Ureter (tissue), 1 donor: ENCODE results near the gene CLPTM1L. TPM values are rescaled to one million over a fixed set of nuclear protein-coding genes. Genes with fewer than 3 reads are reported as not detected.
"Not testable (repeated sequence)": the region's sequence is repeated elsewhere in the genome, so short reads cannot be mapped to it uniquely, and the experiment has no call there.

ENCODE experiments used
- DNase-seq: peaks from one replicate; pipeline ENCODE4 v3.0.0-alpha.2; 2020; ENCODE audit warnings: low spot score
- total RNA-seq: library from RNA; stranded (reverse); gene quantifications from one replicate; pipeline ENCODE4 v1.2.4, GENCODE V29; 2023
- donor health status: DM: yes; HTN: yes; CAD: no.

Gene CLPTM1L
- total RNA-seq, 1 donor from 2014 or later: 73.4 TPM

DNA sequence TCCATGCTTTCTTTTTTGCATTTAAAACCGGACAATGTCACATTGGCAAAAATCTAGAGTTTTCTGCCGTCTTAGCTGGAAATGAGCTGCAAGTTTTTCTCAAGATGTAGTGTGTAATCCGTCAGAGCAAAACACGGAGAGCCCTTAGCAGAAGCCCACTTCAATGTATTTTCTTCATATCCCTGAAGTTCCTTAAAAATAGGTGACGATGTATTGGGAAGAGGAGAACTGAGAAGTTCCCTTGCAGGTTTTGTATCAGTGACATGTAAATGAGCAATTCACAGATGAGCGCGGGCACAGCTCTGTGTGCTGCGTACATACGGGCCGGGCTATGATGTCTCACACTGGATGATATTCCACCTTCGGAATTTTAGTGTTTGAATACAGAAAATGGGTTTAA is 14.8 kb upstream of the CLPTM1L start:
- no peak for DNase-seq

GRCh38 chr5:1359031-1359645 is 14.2 kb upstream of the CLPTM1L start:
- no peak for DNase-seq

GRCh38 chr5:1358726-1359025 is 13.8 kb upstream of the CLPTM1L start:
- no peak for DNase-seq

GRCh38 chr5:1357946-1358725 is 13.2 kb upstream of the CLPTM1L start:
- DNase-seq: no peak

DNA sequence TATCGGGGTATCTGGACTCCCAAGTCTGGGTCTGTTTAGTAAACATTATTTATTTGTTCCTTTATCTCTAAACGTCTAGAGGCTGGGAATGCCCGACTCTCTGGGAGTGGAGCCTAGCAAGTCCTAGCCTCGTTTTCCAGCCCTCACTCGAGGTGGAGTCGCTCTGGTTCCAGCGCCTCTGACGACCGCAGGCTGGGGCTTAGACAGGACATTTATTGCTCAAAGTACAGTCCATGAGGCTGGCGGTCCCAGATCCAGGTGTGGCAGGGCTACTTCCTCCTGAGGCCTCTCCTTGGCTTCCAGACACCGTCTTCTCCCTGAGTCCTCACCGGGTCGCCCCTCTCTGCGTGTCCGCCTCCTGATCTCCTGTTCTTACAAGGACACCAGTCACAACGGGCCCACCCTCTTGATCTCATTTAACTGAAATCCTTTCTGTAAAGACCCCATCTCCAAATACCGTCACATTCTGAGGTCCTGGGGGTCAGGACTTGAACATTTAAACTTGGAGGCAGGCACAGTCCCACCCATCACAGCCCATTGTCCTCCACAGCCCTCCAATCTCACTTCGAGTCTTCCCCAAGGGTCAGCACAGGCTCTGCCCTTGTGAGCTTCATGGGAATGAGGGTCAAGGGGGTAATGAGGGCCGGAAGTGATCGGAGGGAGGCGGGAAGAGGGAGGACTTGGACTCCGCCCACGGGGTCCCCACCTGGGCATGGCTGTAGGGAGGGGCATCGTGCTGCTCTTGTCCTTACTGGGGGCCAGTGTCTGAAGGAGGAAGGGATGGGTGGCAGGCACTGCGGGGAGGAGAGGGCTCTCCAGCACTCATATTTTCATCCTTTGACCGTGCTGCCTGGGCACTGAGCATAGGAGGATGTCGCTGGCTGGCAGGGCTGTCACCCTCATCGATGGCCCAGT is 12.2 kb upstream of the CLPTM1L start:
- DNase-seq: no peak

DNA sequence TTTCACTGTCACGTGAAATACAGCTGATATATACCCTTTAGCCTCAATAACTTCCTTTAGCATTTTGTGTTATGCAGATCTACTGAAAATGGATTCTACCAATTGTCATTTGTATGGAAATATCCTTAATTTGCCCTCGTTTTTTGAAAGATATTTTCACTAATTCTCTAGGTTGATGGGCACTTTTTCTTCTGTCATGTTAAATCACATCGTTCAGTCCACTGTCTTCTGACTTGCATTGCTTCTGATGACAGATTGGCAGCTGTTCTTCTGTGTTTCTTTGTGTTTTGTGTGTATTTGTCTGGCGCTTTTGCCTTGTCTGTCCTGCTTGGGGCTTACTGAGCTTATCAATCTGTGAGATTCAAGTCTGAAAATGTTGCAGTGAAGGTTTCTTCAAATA is 9.7 kb upstream of the CLPTM1L start:
- no peak for DNase-seq

GRCh38 chr5:1352231-1353219 is 7.6 kb upstream of the CLPTM1L start:
- no peak for DNase-seq

GRCh38 chr5:1351156-1351555 is 6.3 kb upstream of the CLPTM1L start:
- no peak for DNase-seq

DNA sequence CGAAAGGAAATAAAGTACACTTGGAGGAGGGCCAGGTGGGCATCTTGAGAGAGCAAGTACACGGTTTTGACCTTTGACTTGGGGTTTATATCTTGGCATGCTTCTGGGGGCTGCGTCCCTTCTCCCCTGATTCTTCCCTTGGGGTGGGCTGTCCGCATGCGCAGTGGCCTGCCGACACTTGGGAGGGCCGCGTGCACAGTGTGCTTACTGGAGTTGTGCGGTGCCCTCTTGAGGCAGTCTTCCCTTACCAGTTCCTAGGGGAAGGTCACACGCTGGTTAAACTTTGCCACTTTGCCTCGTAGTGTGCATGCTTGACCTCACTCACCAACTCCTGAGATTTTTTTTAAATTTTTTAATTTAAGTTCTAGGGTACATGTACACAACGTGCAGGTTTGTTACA is 4.3 kb upstream of the CLPTM1L start:
- DNase-seq: no peak

DNA sequence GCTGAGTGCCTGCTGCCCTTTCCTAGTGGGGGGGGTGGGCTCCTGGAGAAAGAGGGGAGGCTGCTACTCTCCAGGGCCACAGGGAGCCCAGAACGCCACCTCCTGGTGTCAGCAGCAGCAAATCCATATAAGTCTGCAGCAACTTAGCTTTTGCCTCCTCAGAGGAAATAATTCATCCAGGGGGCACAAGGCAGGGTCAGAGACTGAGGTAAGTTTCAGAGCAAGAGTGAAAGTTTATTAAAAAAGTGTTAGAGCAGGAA is 4.0 kb upstream of the CLPTM1L start:
- no peak for DNase-seq

DNA sequence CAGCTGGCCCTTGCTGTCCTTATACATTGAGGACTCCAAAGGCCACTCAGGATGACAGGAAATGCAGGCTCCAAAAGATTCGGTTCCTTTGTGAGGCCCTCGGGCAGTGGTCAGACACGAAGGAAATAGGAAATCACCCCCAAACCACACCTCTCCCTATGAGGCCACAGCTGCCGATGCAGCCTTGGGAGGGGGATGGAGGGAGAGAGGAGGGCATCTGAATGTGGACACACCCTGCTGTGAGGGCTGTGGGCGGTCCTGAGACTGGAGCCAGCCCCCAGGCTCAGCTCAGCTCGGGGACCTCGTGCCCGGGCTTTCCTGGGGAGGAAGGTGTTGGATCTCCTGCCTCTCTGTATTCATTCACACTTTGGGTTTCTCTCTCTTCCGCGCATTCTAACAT is 2.7 kb upstream of the CLPTM1L start:
- DNase-seq: no peak

DNA sequence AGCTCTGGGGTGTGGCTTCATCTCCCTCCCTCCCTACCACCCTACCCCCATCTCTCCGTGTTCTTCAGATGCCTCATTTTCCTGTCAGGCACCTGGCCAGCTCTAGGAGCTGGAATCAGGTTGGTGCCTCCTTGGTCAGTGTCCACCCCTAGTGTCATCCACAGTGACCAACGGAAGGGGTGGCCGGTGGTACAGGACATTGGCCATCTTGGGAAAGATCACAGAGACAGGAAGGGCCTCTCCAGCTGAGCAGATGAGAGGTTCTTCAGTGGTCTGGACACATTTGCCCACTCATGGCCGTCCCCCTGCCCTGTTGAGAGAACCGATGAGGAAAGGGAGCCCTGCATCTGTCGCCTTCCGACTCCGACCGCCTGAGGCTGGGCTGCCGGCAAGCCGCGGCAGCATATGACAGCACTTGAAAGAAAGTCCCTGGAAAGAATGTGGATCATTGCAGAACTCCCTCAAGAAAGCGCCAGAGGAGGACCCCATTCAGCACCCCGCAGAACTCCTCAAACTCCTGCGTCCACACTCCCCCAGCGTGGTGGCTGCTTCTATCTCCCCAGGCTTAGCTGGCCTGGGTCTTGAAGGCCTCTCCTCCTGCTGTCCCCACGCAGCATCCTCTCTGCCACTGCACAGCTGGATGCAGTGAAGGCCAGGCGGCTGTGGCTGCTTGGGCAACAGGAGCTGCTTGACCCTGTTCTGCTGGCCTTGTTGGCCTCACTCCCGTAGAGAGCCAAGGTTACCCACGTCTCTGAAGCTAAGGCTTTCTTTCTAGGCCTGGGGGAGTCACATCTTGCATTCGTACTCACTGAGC is 1.9 kb upstream of the CLPTM1L start:
- DNase-seq: no peak

- no peak for DNase-seq
These were observed 1.2 kb upstream of the CLPTM1L start for GRCh38 chr5:1345876-1346626.

GRCh38 chr5:1343931-1344901 is 683 bp downstream of the CLPTM1L start:
- no peak for DNase-seq

- no peak for DNase-seq
These were observed 1.6 kb downstream of the CLPTM1L start for GRCh38 chr5:1343315-1343751.

DNA sequence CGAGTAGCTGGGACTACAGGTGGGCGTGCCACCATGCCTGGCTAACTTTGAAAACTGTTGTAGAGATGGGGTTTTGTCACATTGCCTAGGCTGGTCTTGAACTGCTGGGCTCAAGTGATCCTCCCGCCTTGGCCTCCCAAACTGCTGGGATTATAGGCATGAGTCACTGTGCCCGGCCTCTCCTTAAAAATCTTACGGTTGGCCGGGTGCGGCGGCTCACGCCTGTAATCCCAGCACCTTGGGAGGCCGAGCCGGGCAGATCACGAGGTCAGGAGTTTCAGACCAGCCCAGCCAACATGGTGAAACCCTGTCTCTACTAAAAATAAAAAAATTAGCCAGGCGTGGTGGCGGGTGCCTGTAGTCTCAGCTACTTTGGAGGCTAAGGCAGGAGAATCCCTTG is 2.2 kb downstream of the CLPTM1L start:
- DNase-seq: not testable (repeated sequence)

- no peak for DNase-seq
These were observed 2.6 kb downstream of the CLPTM1L start for GRCh38 chr5:1342268-1342667.

DNA sequence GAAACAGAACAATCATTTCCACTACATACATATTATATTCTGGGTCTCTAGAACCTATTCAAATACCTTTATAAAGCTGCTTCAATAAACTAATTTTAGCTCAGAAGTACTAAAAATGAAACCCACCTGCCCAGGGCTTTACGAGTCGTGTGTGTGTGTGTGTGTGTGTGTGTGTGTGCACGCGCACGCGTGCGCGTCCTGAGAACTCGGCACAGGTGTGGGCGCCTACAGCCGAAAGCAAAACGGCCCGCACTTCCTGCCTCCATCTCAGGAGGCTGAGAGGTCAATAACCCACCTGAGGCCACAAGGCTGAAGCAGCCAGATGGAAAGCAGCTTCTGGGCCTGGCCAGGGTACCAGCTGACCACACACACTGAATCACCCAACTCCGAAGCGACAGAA is 3.0 kb downstream of the CLPTM1L start:
- no peak for DNase-seq

DNA sequence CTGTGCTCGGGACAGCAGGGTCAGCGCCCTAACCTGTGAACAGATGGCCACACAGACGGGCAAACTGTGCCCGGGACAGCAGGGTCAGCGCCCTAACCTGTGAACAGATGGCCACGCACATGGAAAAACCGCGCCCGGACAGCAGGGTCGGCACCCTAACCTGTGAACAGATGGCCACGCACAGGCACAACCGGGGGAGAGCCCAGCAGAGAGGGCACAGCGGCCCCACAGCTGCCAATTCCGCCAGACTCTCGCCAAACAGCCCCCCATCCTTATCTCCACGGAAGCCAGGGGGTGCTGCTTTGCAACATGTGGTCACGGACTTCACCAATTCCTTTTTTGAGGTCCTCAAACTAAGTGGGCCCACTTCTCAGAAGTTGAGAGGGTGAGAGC is 5.1 kb downstream of the CLPTM1L start:
- DNase-seq: not testable (repeated sequence)
